ENCODE measurements around the gene MXD1. TPM values are rescaled to one million over a fixed set of nuclear protein-coding genes. Genes with fewer than 3 reads are reported as not detected.
"Not testable (repeated sequence)": the region's sequence is repeated elsewhere in the genome, so short reads cannot be mapped to it uniquely, and the experiment has no call there.

MXD1 gene
- polyA plus RNA-seq, 3 donors, result 2.1 to 16.8 (median 13.6) TPM

GRCh38 chr2:69948032-69948962, 33.4 kb downstream of the MXD1 start:
- 45 to 54% (median 46%) methylated on average over 33 to 35 of the region's 35 CpGs for WGBS, 3 donors
- no peak overlapping the region for H3K27ac ChIP-seq (ENCODE audit: low read depth, low read length)

DNA sequence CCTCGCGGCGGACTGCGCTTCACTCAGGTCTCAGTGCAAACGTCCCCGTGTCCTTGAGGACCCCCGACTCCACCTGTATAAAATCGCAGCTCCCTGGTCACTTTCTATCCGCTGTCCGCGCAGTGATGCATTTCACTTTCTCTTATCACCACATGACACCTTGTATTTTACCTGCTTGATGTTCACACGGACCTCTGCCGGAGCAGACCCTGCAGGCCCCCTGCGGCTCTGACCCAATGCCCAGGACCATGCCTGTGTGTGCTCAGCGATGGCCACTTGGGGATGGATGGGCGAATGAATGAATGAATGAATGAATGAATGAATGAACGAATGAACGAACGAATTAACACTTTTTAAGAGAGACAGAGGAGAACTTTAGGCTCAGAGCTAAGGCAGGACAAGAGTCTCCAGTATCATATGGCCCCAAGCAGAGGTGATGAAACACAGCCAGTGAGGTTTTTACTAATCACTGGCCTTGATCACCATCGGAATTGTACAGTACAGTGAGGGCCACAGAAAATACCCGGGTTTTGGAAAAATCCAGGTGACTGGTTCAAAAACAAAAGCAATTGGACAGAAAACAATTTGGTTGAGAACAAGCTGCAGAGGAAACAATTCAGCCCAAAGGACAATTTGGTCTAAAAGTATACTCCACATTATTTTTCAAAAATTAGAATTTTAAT, 34.2 kb downstream of the MXD1 start:
- WGBS, 3 donors, result 46 to 79% (median 75%) methylated on average over 18 to 21 of the region's 21 CpGs
- H3K27ac ChIP-seq (ENCODE audit: low read depth, low read length), result no peak overlapping the region

DNA sequence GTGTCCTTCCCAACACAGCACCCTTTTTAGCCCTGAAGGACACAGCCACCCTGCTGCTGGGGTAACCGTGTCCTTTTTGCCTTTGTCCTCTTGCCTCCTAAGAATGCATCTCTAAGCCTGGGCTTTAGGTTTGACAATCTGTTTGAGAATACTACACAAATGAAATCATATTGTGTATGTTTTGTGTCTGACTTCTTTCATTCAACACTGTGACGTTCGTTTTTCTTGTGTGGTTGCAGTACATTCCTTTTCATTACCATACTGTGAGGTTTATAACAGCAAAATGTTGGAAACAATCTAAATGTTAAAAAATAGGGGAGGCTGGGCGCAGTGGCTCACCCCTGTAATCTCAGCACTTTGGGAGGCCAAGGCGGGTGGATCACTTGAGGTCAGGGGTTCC, 35.3 kb downstream of the MXD1 start:
- no peak overlapping the region for H3K27ac ChIP-seq (ENCODE audit: low read depth, low read length)
- WGBS, 3 donors, result 75 to 88% (median 86%) methylated on average over 5 of the region's 5 CpGs

GRCh38 chr2:69950671-69951070, 35.8 kb downstream of the MXD1 start:
- H3K27ac ChIP-seq (ENCODE audit: low read depth, low read length), result not testable (repeated sequence)
- WGBS, 3 donors, result 94 to 99% (median 96%) methylated on average over 3 of the region's 3 CpGs

DNA sequence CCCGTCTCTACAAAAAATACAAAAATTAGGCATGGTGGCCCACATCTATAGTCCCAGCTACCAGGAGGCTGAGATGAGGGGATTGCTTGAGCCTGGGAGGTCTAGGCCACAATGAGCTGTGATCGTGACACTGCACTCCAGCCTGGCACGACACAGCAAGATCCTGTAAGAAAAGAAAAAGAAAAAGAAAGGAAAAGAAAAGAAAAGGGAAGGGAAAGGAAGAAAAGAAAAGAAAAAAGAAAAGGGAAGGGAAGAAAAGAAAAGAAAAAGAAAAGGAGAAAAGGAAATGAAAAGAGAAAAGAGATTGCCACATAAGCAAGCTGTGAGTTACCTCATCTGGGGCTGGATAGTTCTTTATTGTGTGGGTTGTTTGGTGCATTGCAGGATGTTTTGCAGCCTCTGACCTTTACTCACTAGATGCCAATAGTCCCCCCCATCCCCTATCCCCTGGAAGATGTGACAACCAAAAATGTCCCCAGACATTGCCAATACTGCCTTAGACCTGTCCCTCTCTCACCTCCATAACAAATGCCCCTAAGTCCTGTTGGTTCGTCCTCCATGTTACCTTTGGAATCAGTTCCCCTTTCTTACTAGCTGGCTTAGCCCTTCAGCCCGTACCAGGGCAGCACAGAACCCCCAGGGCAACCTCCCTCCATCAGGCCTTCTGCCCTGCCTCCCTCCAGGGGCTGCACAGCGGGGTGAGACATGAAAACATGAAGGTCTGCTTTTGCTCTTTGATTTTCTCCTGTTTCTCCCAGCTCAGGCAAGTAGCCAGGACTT, 37.6 kb downstream of the MXD1 start:
- WGBS, 3 donors, result 73 to 80% (median 76%) methylated on average over 6 of the region's 6 CpGs
- no peak overlapping the region for H3K27ac ChIP-seq (ENCODE audit: low read depth, low read length)

- 95 to 100% (median 100%) methylated on average over 1 of the region's 1 CpG for WGBS, 3 donors
- no peak overlapping the region for H3K27ac ChIP-seq (ENCODE audit: low read depth, low read length)
These were observed 39.2 kb downstream of the MXD1 start for GRCh38 chr2:69954084-69954483.

GRCh38 chr2:69955029-69955428, 40.1 kb downstream of the MXD1 start:
- H3K27ac ChIP-seq (ENCODE audit: low read depth, low read length), result no peak overlapping the region
- WGBS, 3 donors, result 75 to 88% (median 85%) methylated on average over 11 of the region's 11 CpGs

DNA sequence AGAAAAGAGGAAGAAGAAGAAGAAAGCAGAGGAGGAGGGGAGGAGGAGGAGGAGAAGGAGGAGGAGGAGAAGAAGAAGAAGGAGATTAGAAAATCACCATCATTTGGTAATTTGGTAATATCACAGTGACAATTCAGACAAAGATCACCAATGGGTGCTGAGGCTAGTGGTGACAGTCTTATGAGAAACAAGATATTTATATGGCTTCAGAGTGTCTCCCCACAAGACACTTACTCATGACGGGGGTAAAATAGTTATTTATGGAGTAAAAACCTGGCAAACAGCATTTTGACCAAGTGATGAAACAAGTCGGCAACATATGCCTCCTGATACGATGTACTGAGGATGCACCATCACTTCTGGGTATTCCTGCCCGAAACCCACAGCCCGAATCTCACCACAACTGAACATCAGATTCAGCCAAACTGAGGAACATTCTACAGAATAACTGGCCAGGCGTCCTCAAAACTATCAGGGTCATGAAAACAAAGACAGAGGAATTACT, 41.6 kb downstream of the MXD1 start:
- no peak overlapping the region for H3K27ac ChIP-seq (ENCODE audit: low read depth, low read length)
- 83 to 93% (median 91%) methylated on average over 6 of the region's 6 CpGs for WGBS, 3 donors

GRCh38 chr2:69957965-69958364, 43.1 kb downstream of the MXD1 start:
- no peak overlapping the region for H3K27ac ChIP-seq (ENCODE audit: low read depth, low read length)
- WGBS, 3 donors, result 36 to 65% (median 63%) methylated on average over 8 of the region's 8 CpGs

- no peak overlapping the region for H3K27ac ChIP-seq (ENCODE audit: low read depth, low read length)
- WGBS, 3 donors, result 60 to 79% (median 69%) methylated on average over 6 of the region's 6 CpGs
These were observed 43.6 kb downstream of the MXD1 start for GRCh38 chr2:69958480-69958879.

DNA sequence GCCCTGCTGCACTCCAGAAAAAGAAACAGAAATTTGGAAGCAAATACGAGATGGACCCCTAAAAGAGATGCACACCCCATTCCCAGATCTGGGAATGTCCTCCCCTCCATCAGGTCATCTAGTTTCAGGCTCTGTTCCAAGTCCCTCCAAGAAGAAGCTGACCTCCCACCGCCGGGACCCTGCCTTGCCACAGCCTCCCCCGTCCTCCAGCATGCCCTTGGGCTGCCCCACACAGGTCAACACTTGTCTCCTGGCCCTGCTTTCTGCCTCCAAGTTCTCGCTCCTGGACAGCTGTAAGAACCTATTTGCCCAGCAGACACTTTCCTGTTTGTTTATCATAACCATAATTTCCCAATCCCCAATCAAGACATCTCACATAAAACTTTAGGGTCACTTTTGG, 44.5 kb downstream of the MXD1 start:
- 80 to 90% (median 83%) methylated on average over 5 of the region's 5 CpGs for WGBS, 3 donors
- H3K27ac ChIP-seq (ENCODE audit: low read depth, low read length), result no peak overlapping the region

- 94 to 99% (median 96%) methylated on average over 6 of the region's 6 CpGs for WGBS, 3 donors
- H3K27ac ChIP-seq (ENCODE audit: low read depth, low read length), result no peak overlapping the region
These were observed 45.9 kb downstream of the MXD1 start for GRCh38 chr2:69960821-69961220.

- H3K27ac ChIP-seq (ENCODE audit: low read depth, low read length), result no peak within 1 kb of the TSS
- WGBS, 3 donors, result 85 to 90% (median 90%) methylated on average over 11 to 14 of the region's 14 CpGs
These were observed 46.6 kb downstream of the MXD1 start, which contains the start of gene ASPRV1 for GRCh38 chr2:69961496-69961895. Gene ASPRV1, minus strand, starts transcription at chr2:69961631. Its CDS starts 195 bp downstream, at chr2:69961436.

DNA sequence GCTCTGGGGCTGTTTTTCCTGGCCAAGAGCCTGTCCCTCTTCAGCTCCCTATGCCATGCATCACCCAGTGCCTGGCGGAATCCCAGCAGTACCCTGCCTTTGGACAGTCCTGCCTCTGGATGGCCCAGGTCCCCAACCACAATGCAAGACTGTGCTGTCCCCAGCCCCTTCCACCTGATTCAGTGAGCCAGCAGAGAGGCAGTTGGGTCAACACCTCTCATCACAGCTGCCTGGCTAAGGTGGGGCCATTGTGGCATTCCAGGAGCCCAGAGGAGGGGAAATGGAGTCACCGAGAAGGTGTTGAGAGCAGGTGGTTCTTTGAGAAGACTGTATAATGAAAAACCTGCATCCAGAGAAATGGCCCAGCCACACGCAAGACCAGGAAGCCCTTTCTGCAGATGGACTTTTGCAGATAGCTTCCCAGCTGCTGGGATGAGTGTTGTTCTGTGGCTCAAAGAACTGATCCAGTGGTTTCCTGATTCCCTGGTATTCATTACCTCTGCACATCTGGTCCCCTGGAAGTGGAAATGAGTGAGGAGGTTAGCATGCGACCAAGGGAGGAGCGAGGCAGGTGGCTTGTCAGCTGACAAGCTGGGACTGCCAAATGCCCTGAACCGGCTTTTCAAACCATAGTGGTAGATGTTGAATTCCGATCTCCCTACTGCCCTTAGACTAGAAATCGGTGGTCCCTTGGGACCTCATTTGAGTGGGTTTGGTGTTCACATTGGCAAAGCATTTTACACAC, 48.2 kb downstream of the MXD1 start:
- WGBS, 3 donors, result 94 to 97% (median 96%) methylated on average over 8 of the region's 8 CpGs

GRCh38 chr2:69964353-69964841, 49.5 kb downstream of the MXD1 start:
- no peak overlapping the region for H3K27ac ChIP-seq (ENCODE audit: low read depth, low read length)
- 52 to 82% (median 82%) methylated on average over 7 of the region's 7 CpGs for WGBS, 3 donors

More for the DNA sequence above, 48.2 kb downstream of the MXD1 start:
- H3K27ac ChIP-seq (ENCODE audit: low read depth, low read length), result no peak overlapping the region

DNA sequence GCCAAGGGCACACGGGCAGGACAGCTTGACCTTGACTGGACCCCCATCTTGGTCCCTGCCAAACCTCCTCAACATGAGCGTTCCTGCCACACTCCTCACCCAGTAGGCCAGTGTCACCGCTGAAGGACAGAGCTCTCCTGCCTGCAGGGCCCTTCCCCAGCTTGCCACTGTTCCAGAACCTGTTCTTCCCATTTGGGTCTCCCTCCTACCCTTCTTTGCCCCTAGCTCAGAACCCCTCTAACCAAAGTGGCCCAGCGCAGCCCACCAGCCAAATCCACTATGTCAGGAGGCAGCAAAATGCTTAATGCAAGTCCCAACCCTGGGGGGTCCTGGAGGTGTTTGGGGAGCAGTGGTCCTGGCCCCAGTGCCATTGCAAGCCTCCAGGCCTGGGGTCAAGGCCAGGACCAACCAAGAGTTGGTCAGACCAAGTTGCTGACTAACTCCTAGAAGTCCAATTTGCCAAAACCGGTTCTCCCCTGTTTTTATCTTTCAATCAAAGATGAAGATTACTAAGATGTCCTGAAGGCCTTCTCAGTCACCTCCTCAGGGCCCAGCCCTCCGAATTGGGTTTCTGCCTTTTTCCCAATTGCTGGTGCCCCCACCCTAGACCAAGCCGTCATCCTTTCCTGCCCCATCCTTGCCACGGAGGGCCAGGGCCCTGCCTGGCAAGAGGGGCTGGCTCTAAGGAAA, 51.0 kb downstream of the MXD1 start:
- 92% methylated on average over 8 of the region's 8 CpGs for WGBS, 3 donors
- H3K27ac ChIP-seq (ENCODE audit: low read depth, low read length), result no peak overlapping the region

DNA sequence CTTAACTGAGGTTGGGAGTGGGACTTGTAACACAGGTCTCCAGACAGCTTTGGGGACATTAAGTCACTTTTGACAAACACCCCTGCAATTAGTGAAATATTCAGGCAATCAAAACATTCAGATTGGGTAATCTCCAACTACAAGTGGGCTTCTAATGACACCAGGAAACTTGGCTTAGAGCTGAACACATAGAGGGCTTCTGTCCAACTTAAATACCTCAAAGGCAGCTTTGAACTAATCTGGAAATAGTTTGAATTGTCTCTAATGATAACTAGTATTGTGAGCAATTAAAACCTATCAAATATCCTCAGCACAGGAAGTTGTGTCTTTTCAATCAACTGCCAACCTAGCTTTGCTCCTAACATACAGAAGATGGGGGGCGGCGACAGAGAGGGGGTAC, 51.6 kb downstream of the MXD1 start:
- 96 to 98% (median 96%) methylated on average over 2 of the region's 2 CpGs for WGBS, 3 donors

More for the DNA sequence above, 51.6 kb downstream of the MXD1 start:
- H3K27ac ChIP-seq (ENCODE audit: low read depth, low read length), result no peak overlapping the region

All from adipose tissue (tissue), 3 donors.